Measurements from ENCODE around the gene PANK1.

Gene PANK1

GRCh38 chr10:89615112-89615511, 29.9 kb downstream of the PANK1 start:
- no peak for DNase-seq

- DNase-seq, result no peak
Measured at GRCh38 chr10:89613582-89613981, 31.5 kb downstream of the PANK1 start.

- no peak for DNase-seq
Measured at GRCh38 chr10:89611282-89611681, 33.8 kb downstream of the PANK1 start.

- DNase-seq, result no peak
Measured at GRCh38 chr10:89609833-89610346, 35.2 kb downstream of the PANK1 start.

GRCh38 chr10:89604200-89604599, 40.8 kb downstream of the PANK1 start:
- DNase-seq, result no peak

GRCh38 chr10:89602919-89603318, 42.1 kb downstream of the PANK1 start:
- no peak for DNase-seq

GRCh38 chr10:89601728-89602361, 43.2 kb downstream of the PANK1 start:
- no peak for DNase-seq

- no peak for DNase-seq
Measured at GRCh38 chr10:89600041-89600440, 45.0 kb downstream of the PANK1 start.

GRCh38 chr10:89593043-89593442, 52.0 kb downstream of the PANK1 start:
- no peak for DNase-seq

GRCh38 chr10:89592539-89592938, 52.5 kb downstream of the PANK1 start:
- DNase-seq, result no peak

GRCh38 chr10:89591796-89592271, 53.2 kb downstream of the PANK1 start:
- DNase-seq, result no peak

GRCh38 chr10:89591111-89591795, 53.8 kb downstream of the PANK1 start:
- DNase-seq, result no peak

- no peak for DNase-seq
Measured at GRCh38 chr10:89590326-89590725, 54.7 kb downstream of the PANK1 start.

- no peak for DNase-seq
Measured at GRCh38 chr10:89589101-89589720, 55.8 kb downstream of the PANK1 start.

GRCh38 chr10:89588671-89589070, 56.4 kb downstream of the PANK1 start:
- DNase-seq, result no peak

GRCh38 chr10:89582022-89582421, 63.0 kb downstream of the PANK1 start:
- no peak for DNase-seq

GRCh38 chr10:89580243-89580642, 64.8 kb downstream of the PANK1 start:
- no peak for DNase-seq

- DNase-seq, result no peak
Measured at GRCh38 chr10:89576696-89577095, 68.3 kb downstream of the PANK1 start.

- no peak for DNase-seq
Measured at GRCh38 chr10:89576022-89576421, 69.0 kb downstream of the PANK1 start.

GRCh38 chr10:89575031-89575430, 70.0 kb downstream of the PANK1 start:
- no peak for DNase-seq

- DNase-seq, result no peak
Measured at GRCh38 chr10:89574368-89574767, 70.7 kb downstream of the PANK1 start.

GRCh38 chr10:89567576-89568245, 77.3 kb downstream of the PANK1 start:
- DNase-seq, result no peak

GRCh38 chr10:89566992-89567391, 78.0 kb downstream of the PANK1 start:
- DNase-seq, result no peak

Data from SIG-M5 (cell line).